ENCODE results near the gene PIK3IP1.

Gene PIK3IP1

Small RNA genes lying within 50 kb of the gene (small RNA-seq; reads per million reads assigned to genes)
- 0 reads per million in 2 experiments for gene RNA5SP496

Measured in SK-N-DZ (cell line).